ENCODE measurements around the gene CEMIP.

Gene CEMIP

DNA sequence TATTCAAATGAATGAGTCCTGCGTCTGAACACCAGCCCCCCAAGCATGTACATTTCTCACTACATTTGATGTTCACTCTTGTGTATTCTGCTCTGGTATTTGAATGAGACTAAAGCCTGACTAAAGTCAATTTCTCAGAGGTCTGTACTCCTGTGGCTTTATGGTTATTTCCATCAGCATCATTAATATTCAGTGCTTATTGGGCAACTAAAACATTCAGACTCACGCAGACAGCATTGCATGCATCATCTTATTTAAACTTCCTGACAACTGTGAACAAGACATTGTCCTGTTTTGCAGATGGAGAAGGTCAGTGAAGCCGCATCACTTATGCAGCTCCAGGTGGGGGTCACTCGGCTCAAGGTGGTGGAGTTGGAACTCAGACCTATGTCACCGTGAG lies 11.1 kb downstream of the CEMIP start:
- DNase-seq (ENCODE audit: extremely low read depth, low read depth), result no peak
- no peak overlapping the region for H3K4me3 ChIP-seq (replicated peaks; ENCODE audit: low read depth, low read length)
- TF ChIP-seq, protein P1, sequence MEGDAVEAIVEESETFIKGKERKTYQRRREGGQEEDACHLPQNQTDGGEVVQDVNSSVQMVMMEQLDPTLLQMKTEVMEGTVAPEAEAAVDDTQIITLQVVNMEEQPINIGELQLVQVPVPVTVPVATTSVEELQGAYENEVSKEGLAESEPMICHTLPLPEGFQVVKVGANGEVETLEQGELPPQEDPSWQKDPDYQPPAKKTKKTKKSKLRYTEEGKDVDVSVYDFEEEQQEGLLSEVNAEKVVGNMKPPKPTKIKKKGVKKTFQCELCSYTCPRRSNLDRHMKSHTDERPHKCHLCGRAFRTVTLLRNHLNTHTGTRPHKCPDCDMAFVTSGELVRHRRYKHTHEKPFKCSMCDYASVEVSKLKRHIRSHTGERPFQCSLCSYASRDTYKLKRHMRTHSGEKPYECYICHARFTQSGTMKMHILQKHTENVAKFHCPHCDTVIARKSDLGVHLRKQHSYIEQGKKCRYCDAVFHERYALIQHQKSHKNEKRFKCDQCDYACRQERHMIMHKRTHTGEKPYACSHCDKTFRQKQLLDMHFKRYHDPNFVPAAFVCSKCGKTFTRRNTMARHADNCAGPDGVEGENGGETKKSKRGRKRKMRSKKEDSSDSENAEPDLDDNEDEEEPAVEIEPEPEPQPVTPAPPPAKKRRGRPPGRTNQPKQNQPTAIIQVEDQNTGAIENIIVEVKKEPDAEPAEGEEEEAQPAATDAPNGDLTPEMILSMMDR (IDR thresholded peaks at IDR 0.05; ENCODE audit: low read depth, low read length, missing control alignments), result no peak

GRCh38 chr15:80791004-80791403 lies 11.8 kb downstream of the CEMIP start:
- TF ChIP-seq, protein P1 (IDR thresholded peaks at IDR 0.05; ENCODE audit: low read depth, low read length, missing control alignments), result no peak
- DNase-seq (ENCODE audit: extremely low read depth, low read depth), result no peak
- no peak overlapping the region for H3K4me3 ChIP-seq (replicated peaks; ENCODE audit: low read depth, low read length)

GRCh38 chr15:80796407-80796806 lies 17.2 kb downstream of the CEMIP start:
- no peak for DNase-seq (ENCODE audit: extremely low read depth, low read depth)
- H3K4me3 ChIP-seq (replicated peaks; ENCODE audit: low read depth, low read length), result no peak overlapping the region
- TF ChIP-seq, protein P1 (IDR thresholded peaks at IDR 0.05; ENCODE audit: low read depth, low read length, missing control alignments), result no peak

GRCh38 chr15:80798911-80799310 lies 19.7 kb downstream of the CEMIP start:
- DNase-seq (ENCODE audit: extremely low read depth, low read depth), result no peak
- TF ChIP-seq, protein P1 (IDR thresholded peaks at IDR 0.05; ENCODE audit: low read depth, low read length, missing control alignments), result no peak

DNA sequence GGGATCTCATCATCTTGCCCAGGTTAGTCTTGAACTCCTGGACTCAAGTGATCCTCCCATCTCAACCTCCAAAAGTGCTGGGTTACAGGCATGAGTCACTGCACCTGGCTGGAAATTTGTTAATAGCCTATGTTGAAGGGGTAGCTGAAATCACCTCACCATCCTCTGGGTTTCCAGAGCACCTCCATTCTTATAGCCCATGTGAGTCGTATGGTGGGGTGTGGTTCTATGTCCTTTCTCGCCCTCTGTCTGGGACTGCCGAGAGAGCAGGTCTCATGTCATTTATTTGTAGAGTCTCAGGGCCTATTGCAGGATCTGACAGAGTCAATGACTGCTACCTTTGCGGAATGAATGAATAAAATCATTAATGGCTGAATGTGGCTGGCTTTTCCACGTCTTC lies 20.9 kb downstream of the CEMIP start:
- DNase-seq (ENCODE audit: extremely low read depth, low read depth), result no peak
- TF ChIP-seq, protein P1 (IDR thresholded peaks at IDR 0.05; ENCODE audit: low read depth, low read length, missing control alignments), result no peak
- H3K4me3 ChIP-seq (replicated peaks; ENCODE audit: low read depth, low read length), result no peak overlapping the region

More at GRCh38 chr15:80798911-80799310, 19.7 kb downstream of the CEMIP start:
- no peak overlapping the region for H3K4me3 ChIP-seq (replicated peaks; ENCODE audit: low read depth, low read length)

DNA sequence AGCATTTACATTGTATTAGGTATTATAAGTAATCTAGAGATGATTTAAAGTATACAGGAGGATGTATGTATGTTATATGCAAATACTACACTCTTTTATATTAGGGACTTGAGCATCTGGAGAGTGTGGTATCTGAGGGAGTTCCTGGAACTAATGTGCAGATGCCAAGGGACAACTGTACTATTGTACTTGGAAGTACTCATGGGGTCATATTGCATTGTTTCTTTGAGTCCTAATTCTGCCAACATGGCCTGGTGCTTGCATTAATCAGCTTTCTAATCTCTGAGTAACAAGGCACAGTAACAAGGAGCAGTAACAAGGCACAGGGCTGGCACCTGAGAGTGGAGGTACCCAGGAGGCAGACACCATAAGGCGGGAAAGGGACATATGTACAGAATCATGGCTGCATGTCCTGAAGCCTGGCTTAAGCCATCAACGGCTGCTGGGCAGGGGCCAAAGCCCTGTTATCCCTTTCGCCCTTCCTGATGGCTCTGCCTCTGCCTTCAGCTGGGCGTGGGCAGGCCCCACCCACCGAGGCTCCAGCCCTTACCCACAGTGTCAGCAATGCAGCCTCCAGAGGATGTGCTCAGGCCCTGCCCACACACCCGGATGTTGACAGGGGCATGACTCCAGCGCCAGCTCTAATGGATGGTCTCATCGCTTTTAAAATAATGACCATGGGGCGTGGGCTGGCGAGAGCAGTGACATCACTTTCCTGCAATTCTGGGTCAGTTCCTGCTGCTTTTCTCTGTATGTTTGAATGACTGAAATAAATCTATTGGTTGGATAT lies 22.9 kb downstream of the CEMIP start:
- TF ChIP-seq, protein P1 (IDR thresholded peaks at IDR 0.05; ENCODE audit: low read depth, low read length, missing control alignments), result no peak
- DNase-seq (ENCODE audit: extremely low read depth, low read depth), result no peak
- H3K4me3 ChIP-seq (replicated peaks; ENCODE audit: low read depth, low read length), result no peak overlapping the region
